K562 (cell line): Measurements from ENCODE around the gene LATS2. TPM values are rescaled to one million over a fixed set of nuclear protein-coding genes. Genes with fewer than 3 reads are reported as not detected.
A peak's percentile ranks its signal among the peaks of the same experiment; 100 is the strongest.

ENCODE experiments used
- ATAC-seq: fragments of 200-7000 bp; cut with Tn5 transposase; 3 replicates; pipeline ENCODE4 v1.9.1; 2020; ENCODE audit warnings: moderate library complexity
- BruUV-seq: library from RNA; stranded (reverse); fragments of 400-500 nt; replicated peaks from 2 replicates; lab custom pipeline; 2021; lab: Mats Ljungman, UMichigan
- CTCF ChIA-PET: fragments of 300-600 bp; formaldehyde crosslinking; extraction: SDS; loops from one replicate; lab custom pipeline; 2021; ENCODE audit warnings: low intra/inter-chr PET ratio; lab: Yijun Ruan, JAX
- POLR2A ChIA-PET: fragments of 300-600, 350-650 bp; sonication (Branson Sonifier 250); formaldehyde crosslinking; extraction: SDS; loops from one replicate; lab custom pipeline; 2021; ENCODE audit warnings: antibody characterized with exemption, inconsistent platforms; lab: Yijun Ruan, JAX
- DNase-seq, 4 experiments: peaks; one replicate each; pipeline versions ENCODE4 v3.0.0 to v3.0.0-alpha.2; 2011 to 2018; ENCODE audit warnings: low spot score in 3 of 4, mixed read lengths in 3 of 4; ENCODE audit errors: extremely low read depth in 1 of 4
- FAIRE-seq: peaks from 2 replicates; lab custom pipeline; 2011; peaks lifted over from hg19 to GRCh38; lab: Jason Lieb, UNC
- H2AFZ ChIP-seq: 2 replicates; pipeline ENCODE4 v1.6.0; 2011; ENCODE audit warnings: low read depth, low read length, control low read depth, inconsistent platforms
- H3K27ac ChIP-seq: fragments of 200-600 bp; 3 replicates; pipeline ENCODE4 v1.8.0; 2011; ENCODE audit warnings: low read depth, mild to moderate bottlenecking, control low read depth, inconsistent platforms, low read length, moderate library complexity, mixed read lengths; ENCODE audit errors: extremely low read depth
- H3K27me3 ChIP-seq, 2 experiments: fragments of 300-600 bp in 1 of 2; 2 replicates in 1 of 2; 3 replicates in 1 of 2; pipeline versions ENCODE4 v1.6.0 to v1.8.0; 2011; ENCODE audit warnings: inconsistent platforms in 2 of 2, low read length in 2 of 2, mild to moderate bottlenecking in 1 of 2, mixed read lengths in 1 of 2, moderate library complexity in 1 of 2; ENCODE audit not compliant: control insufficient read depth in 2 of 2, insufficient read depth in 2 of 2
- H3K36me3 ChIP-seq: fragments of 300-600 bp; 3 replicates; pipeline ENCODE4 v1.8.0; 2011; ENCODE audit warnings: mild to moderate bottlenecking, low read length, inconsistent platforms; ENCODE audit not compliant: control insufficient read depth, insufficient read depth
- H3K4me1 ChIP-seq, 2 experiments: fragments of 200-600 bp in 1 of 2; replicated peaks in 1 of 2; 2 replicates in 1 of 2; 3 replicates in 1 of 2; pipeline versions ENCODE4 v1.5.1 to v1.8.0; 2011; ENCODE audit warnings: inconsistent platforms in 2 of 2, low read length in 2 of 2, mild to moderate bottlenecking in 1 of 2, mixed read lengths in 1 of 2, moderate library complexity in 1 of 2; ENCODE audit not compliant: control insufficient read depth in 2 of 2, insufficient read depth in 2 of 2
- H3K4me2 ChIP-seq: 2 replicates; pipeline ENCODE4 v1.6.1; 2011; ENCODE audit warnings: low read length, control low read depth, inconsistent platforms, mixed read lengths; ENCODE audit not compliant: insufficient read depth
- H3K4me3 ChIP-seq: fragments of 200-600 bp; sonication (generic), shearing (Covaris generic); 2 replicates; pipeline ENCODE4 v1.5.1; 2016; ENCODE audit warnings: control low read depth, inconsistent platforms
- H3K79me2 ChIP-seq: fragments of 200-600 bp; 3 replicates; pipeline ENCODE4 v1.8.0; 2011; ENCODE audit warnings: low read length, inconsistent platforms; ENCODE audit not compliant: control insufficient read depth, insufficient read depth
- H3K9ac ChIP-seq, 2 experiments: 2 replicates each; pipeline versions ENCODE4 v1.6.0 to v1.6.1; 2011; ENCODE audit warnings: low read depth in 2 of 2, low read length in 2 of 2, control low read depth in 1 of 2, inconsistent platforms in 1 of 2, mild to moderate bottlenecking in 1 of 2, mixed read lengths in 1 of 2; ENCODE audit not compliant: insufficient read depth in 1 of 2
- H3K9me1 ChIP-seq: one replicate; pipeline ENCODE4 v1.6.0; 2011; ENCODE audit warnings: inconsistent platforms, mild to moderate bottlenecking, low read length, moderate library complexity; ENCODE audit not compliant: control insufficient read depth, insufficient read depth
- H3K9me3 ChIP-seq: replicated peaks from 2 replicates; pipeline ENCODE4 v1.5.1; 2011; ENCODE audit warnings: low read depth, low read length, inconsistent platforms; ENCODE audit not compliant: control insufficient read depth, insufficient read depth
- H4K20me1 ChIP-seq: replicated peaks from 2 replicates; pipeline ENCODE4 v1.6.1; 2011; ENCODE audit warnings: low read length, inconsistent platforms, mixed read lengths; ENCODE audit not compliant: control insufficient read depth, insufficient read depth
- CBX2 ChIP-seq: fragments of 200-600 bp; sonication (generic); IDR thresholded peaks from one replicate; pipeline ENCODE4 v1.6.1; 2012; ENCODE audit warnings: mild to moderate bottlenecking, low read length, inconsistent platforms; ENCODE audit not compliant: insufficient read depth, poor library complexity, severe bottlenecking
- KAT2B ChIP-seq: IDR thresholded peaks from one replicate; pipeline ENCODE4 v1.6.1; 2012; ENCODE audit warnings: low read depth, mild to moderate bottlenecking, control low read depth, inconsistent platforms, low read length, moderate library complexity
- SIN3A ChIP-seq, 2 experiments: fragments of 150-350 bp in 1 of 2; IDR thresholded peaks; 2 replicates each; pipeline ENCODE4 v1.6.1; 2011 to 2016; ENCODE audit warnings: borderline replicate concordance in 2 of 2, low read depth in 2 of 2, low read length in 2 of 2, mild to moderate bottlenecking in 2 of 2, moderate library complexity in 2 of 2; ENCODE audit not compliant: control insufficient read depth in 1 of 2
- ZBTB33 ChIP-seq: sonication (generic); formaldehyde crosslinking; IDR thresholded peaks from 2 replicates; pipeline ENCODE4 v1.8.1; 2023; ENCODE audit warnings: mild to moderate bottlenecking, missing genetic modification reagents
- ZFX ChIP-seq: sonication (generic); formaldehyde crosslinking; IDR thresholded peaks from 2 replicates; pipeline ENCODE4 v1.8.0; 2022; ENCODE audit warnings: mild to moderate bottlenecking, missing genetic modification reagents, moderate library complexity
- WGBS: fragments of 100-300 bp; shearing (Covaris generic); methylation state at CpG from one replicate; pipeline ENCODE4 v1.1.6; 2016; ENCODE audit warnings: low coverage, mixed read lengths; ENCODE audit not compliant: insufficient coverage; ENCODE audit errors: missing lambda C conversion rate; 5-methylcytosine and 5-hydroxymethylcytosine counted together
- in situ Hi-C: fragments of 300-500 bp; cut with MboI; formaldehyde crosslinking; loops from 4 replicates; pipeline ENCODE4 v1.15.0; 2018; ENCODE audit warnings: inconsistent platforms, mixed read lengths
- intact Hi-C: fragments of 100-400 bp; cut with micrococcal nuclease; formaldehyde crosslinking; loops from 2 replicates; pipeline ENCODE4 v1.14.2; 2022
- polyA plus RNA-seq, 8 experiments: library from polyadenylated mRNA; depleted of rRNA in 4 of 8; stranded (reverse) in 5 of 8; unstranded in 3 of 8; fragments of >200 nt; fragmentation: Nextera tagmentation in 2 of 8; fragmentation: Illumina TruSeq in 1 of 8; extraction: Ambion mirVana in 2 of 8; extraction: Trizol in 1 of 8; gene quantifications; 2 replicates each; pipeline versions ENCODE4 v1.2.1 to v1.2.3, GENCODE V29; 2011 to 2014; ENCODE audit warnings: inconsistent platforms in 1 of 8, missing spikeins in 1 of 8
- total RNA-seq, 7 experiments: library from RNA; depleted of rRNA in 6 of 7; stranded (reverse); fragments of >200 nt in 6 of 7; fragmentation: Illumina TruSeq in 2 of 7; extraction: Trizol in 2 of 7; gene quantifications; 2 replicates each; pipeline versions ENCODE4 v1.2.1 to v1.2.3, GENCODE V29; 2011 to 2021; ENCODE audit warnings: low replicate concordance in 1 of 7

Gene LATS2
- total and polyA plus RNA-seq, 9 of the 15 experiments (the other 6 are each of a cell fraction or from before 2014, with no cell fraction given): 0.18 to 3.7 (median 0.76) TPM

GRCh38 chr13:21060338-21061028 lies 903 bp downstream of the LATS2 start:
- H2AFZ ChIP-seq: no peak overlapping the region
- no peaks in the 10 kb centered on the region for H4K20me1 ChIP-seq
- peak overlapping the region; percentile 60 to 90; a peak in 3 of 4 replicates for H3K9ac ChIP-seq
- in situ Hi-C loops: no loop called here
- H3K4me2 ChIP-seq: peak overlapping the region; percentile 70; the same call in 1 of the 2 replicates
- TF ChIP-seq ZFX (CRISPR knock-in tag) (no peak), KAT2B (no peak), SIN3A (IDR thresholded peaks at IDR 0.05; ENCODE audit: borderline replicate concordance in 2 of 2, control insufficient read depth in 1 of 2, low read depth in 2 of 2, low read length in 2 of 2) (no peak), ZBTB33 (peak; percentile 43; the same call in 1 of the 2 replicates), CBX2 (no peak)
- intact Hi-C loops: no loop called here
- CTCF ChIA-PET: no interaction called here
- ATAC-seq (no peak), FAIRE-seq (no peak), DNase-seq (no peak)
- H3K9me3 ChIP-seq: no peaks in the 10 kb centered on the region
- no peaks in the 10 kb centered on the region for H3K36me3 ChIP-seq
- H3K4me3 ChIP-seq: peak overlapping the region; percentile 78
- H3K79me2 ChIP-seq: no peaks in the 10 kb centered on the region
- H3K27me3 ChIP-seq: no peaks in the 10 kb centered on the region
- 86% methylated on average over 10 of the region's 100 CpGs for WGBS
- POLR2A ChIA-PET: no interaction called here
- no peak overlapping the region for H3K27ac ChIP-seq
- peaks cover 0 to 18% of the 10 kb centered on the region in 2 experiments; a peak in 2 of 5 replicates for H3K4me1 ChIP-seq
- BruUV-seq: no TSS peak
- no peaks in the 10 kb centered on the region for H3K9me1 ChIP-seq
